Activated CD4-positive, CD25-positive, alpha-beta regulatory T cell (primary cell): Measurements from ENCODE around the gene LZTR1.

Source experiments
- DNase-seq, 4 experiments: peaks; one replicate each; lab custom pipeline; 2025; lab: John Stamatoyannopoulos, UW

Gene LZTR1

GRCh38 chr22:20951151-20951931, 30.8 kb upstream of the LZTR1 start:
- no peak for DNase-seq

DNA sequence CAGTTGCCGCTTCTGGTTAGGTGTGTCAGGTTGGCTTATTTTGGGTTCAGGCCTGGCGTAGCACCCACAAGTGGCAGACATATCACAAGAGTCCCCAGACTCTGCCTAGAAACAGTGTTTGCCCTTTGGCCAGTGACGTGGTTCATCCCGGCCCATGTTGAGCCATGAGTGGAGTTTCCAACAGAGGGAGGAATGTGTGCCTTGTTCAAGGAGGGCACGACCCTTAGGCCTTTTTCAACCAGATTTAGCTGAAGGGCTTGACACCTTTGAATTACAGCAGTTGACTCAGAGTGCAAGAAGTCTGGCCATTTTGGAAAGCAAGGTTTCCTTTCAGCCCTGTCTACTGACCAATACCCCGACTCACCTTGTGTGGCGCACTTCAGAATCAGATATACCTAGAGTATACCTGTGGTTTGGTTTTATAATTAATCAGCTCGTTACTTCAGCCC, 30.1 kb upstream of the LZTR1 start:
- no peak for DNase-seq

DNA sequence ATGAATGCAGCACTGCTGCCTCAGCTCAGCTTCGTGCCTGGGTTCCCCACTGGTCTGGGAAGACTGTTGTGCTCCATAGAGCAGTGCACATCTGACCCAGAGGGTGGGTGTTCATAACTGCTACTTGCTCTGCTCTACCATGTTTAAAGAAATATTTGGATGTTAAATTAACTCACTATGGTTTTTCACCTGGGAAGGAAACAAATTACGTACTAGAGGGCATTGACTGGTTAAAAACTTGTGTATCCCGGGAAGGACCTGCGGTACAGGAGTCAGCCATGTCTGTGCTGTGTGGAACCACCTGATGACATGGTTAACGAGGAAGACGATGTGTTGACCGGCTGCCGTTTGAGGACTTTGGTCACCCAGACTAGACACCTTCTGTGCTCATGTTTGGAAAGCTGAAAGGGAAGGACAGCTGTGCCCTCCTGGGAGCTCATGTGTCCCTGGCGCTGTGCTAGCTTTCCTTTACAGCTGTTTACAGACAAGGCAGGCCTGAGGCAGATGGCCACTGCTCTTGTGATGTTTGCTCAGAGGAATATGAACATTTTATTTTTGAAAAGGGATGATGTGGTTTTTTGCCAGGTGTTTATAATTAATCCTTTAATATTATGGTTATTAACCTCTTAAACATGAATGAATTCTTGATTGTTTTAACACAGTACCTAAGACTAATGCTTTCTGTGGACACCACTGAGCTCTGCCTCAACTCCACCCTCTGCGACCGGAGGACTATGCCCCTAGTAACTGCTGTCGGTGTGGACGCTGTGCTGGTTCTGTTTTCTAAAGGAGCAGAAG, 29.4 kb upstream of the LZTR1 start:
- DNase-seq: no peak

DNA sequence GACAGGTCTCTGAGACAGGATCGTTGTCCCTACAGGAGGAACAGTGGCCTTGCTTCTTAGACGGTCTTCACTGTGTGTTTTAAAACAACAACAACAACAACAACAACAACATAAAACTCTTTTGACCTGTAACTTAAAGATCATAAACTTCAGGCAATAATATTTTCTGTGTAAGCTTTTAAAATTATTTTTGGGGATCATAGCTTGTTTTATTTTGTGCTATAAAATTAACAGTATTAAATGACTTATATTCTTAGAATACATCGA, 28.8 kb upstream of the LZTR1 start:
- no peak for DNase-seq

- DNase-seq: no peak
Observed at GRCh38 chr22:20953668-20954500, 28.2 kb upstream of the LZTR1 start.

DNA sequence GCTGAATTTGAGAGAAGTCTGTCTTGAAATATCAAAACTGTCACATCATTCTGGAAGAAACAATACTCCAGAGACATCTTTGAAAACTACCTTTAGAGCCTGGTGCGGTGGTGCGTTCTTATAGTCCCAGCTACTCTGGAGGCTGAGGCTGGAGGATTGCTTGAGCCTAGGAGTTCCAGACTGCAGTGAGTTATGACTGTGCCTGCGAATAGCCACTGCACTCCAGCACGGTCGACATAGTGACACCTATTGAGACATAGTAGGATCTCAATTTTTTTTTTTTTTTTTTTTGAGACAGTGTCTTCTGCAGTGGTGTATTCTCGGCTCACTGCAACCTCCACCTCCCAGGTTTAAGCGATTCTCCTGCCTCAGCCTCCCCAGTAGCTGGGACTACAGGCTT, 26.5 kb upstream of the LZTR1 start:
- DNase-seq: no peak

DNA sequence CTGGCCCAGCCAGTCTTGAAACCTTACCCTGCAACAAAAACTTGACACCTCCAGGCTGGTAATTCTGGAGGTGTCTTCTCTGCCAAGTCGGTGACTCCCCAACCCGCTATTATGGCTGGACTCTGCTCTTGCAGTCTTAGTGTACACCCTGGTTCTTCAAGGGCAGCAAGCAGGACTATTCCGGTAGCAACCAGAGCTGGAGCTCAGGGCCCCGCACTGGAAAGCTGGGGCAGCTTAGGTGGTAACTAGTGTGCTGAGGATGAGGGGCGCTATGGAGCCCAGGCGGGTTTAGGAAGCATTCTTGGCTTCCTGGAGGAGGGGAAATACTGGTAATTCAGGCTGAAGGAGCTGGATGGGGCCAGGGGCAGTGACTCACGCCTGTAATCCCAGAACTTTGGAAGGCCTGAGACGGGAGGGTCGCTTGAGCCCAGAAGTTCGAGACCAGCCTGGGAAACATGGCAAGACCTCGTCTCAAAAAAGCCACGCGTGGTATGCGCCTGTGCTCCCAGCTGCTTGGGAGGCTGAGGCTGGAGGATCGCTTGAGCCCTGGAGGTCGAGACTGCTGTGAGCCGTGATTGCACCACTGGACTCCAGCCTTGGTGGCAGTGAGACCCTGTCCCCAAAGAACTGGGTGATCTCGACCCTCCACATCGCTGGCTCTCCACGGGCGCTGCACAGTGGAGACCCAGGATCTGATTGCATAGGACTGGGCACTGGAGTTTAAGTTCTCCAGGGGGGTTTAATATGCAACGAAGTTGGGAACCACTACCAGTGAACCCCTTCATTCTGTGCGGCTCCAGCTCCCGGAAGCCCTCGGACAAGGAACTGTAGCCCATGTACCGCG, 25.6 kb upstream of the LZTR1 start:
- no peak for DNase-seq

DNA sequence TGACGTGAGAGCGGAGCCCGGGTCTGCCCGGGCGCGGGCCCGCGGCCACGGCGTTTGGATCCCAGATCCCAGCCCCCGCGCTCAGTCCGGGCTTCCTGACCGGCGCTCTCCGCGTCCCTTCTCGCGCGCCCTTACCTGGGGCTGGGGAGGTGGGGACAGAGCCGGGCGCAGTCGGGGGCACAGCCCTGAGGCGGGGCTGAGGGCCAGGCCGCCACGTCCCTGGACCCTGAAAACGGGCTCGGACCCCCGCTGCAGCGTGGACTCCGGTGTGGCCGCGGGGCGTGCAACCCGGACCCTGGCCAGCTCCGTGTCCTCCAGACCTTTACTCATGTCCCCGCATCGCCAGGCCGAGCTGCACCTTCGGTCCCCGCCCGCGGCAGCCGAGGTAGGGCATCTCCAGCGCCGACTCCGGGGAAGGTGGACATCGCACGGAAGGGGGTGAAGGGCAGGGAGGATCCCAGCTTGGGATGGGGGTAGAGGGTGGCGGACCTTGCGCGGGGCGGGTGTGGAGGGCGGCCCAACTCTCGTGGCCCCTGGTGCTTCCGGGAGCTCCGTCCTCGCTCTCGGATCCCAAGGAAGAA, 24.9 kb upstream of the LZTR1 start:
- no peak for DNase-seq

GRCh38 chr22:20957683-20958431, 24.2 kb upstream of the LZTR1 start:
- no peak for DNase-seq

- DNase-seq: no peak
Observed at GRCh38 chr22:20959578-20960461, 22.3 kb upstream of the LZTR1 start.

GRCh38 chr22:20960609-20961008, 21.5 kb upstream of the LZTR1 start:
- DNase-seq: no peak

DNA sequence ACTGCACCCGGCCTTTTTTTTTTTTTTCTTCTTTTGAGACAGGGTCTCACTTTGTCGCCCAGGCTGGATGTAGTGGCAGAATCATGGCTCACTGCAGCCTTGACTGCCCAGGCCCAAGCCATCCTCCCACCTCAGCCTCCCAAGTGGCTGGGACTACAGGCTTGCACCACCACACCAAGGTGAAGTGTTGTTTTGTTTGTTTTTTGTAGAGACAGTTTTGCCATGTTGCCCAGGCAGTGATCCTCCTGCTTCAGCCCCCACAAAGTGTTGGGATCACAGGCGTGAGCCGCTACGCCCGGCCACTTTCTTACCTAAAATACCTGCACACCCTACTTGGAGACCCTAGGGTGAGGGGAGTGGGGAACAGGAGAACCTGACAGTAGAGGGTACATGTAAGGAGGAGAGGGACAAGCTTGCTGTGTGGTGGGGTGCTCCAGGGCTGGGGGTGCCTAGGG, 19.6 kb upstream of the LZTR1 start:
- DNase-seq: no peak

- DNase-seq: no peak
Observed at GRCh38 chr22:20963201-20964052, 18.7 kb upstream of the LZTR1 start.

- no peak for DNase-seq
Observed at GRCh38 chr22:20964090-20964798, 17.9 kb upstream of the LZTR1 start.

- no peak for DNase-seq
Observed at GRCh38 chr22:20964799-20965103, 17.3 kb upstream of the LZTR1 start.

DNA sequence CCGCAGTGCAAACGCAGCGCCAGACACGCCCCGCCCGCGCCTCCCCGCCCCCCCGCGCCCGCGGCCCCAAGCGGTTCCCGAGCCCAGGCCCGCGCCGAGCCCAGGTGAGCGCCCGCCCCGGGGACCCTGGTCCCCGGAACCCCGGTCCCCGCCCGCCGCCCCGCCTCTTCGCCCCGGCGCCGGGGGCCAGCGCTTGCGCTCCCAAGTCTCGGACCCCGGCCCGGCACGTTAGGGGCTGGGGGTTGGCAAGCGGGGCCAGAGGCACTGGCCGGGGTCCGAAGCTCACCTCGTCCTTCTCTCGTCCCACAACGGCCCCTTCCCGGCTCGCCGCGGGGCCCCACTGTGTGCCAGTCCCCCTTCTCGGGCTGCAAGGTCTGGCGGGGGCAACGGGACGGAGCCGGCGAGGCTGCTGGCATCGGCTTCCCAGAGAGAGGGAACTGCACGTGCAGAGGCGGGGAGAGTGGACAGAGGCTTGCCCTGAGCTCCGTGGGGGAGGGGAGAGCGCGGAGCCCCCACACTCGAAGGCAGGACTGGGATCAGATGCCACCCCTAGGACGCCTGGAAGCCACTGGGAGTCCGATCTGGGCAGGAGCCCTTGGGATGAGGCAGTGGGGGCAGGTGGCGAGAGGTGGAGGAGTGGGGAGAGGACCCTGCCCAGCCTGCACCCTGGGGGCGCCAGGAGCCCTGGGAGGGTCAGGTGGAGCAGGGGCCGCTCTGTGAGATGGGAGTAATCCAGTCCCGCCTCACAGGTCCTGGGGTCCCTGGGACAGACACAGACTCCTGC, 16.8 kb upstream of the LZTR1 start:
- no peak for DNase-seq
